Gastroesophageal sphincter (tissue), 4 donors: ENCODE measurements around the gene GRIN1. TPM values are rescaled to one million over a fixed set of nuclear protein-coding genes. Genes with fewer than 3 reads are reported as not detected.

Experiments used
- ATAC-seq: fragments of 150-250 bp; one replicate; pipeline ENCODE4 v1.9.1; 2016; ENCODE audit warnings: mild to moderate bottlenecking, moderate library complexity
- H3K27ac ChIP-seq, 4 donors: fragments of 200-600 bp; sonication (generic) in 3 of 4; 1 replicate in 3 of 4; 2 replicates in 1 of 4; pipeline ENCODE4 v1.5.1; 2016 to 2019
- H3K27me3 ChIP-seq: fragments of 200-600 bp; sonication (generic); one replicate; pipeline ENCODE4 v1.5.1; 2019
- H3K36me3 ChIP-seq, 2 donors: fragments of 200-600 bp; sonication (generic); one replicate each; pipeline ENCODE4 v1.5.1; 2019; ENCODE audit warnings: control low read depth in 1 of 2
- H3K4me1 ChIP-seq, 3 donors: fragments of 200-600 bp; sonication (generic); 1 replicate in 2 of 3; 2 replicates in 1 of 3; pipeline ENCODE4 v1.5.1; 2016 to 2019; ENCODE audit warnings: control low read depth in 2 of 3
- H3K4me3 ChIP-seq, 2 donors: fragments of 200-600 bp; sonication (generic); one replicate each; pipeline ENCODE4 v1.5.1; 2019; ENCODE audit warnings: mild to moderate bottlenecking in 1 of 2, moderate library complexity in 1 of 2
- H3K9me3 ChIP-seq, 3 donors: fragments of 200-600 bp; sonication (generic); one replicate each; pipeline ENCODE4 v1.5.1; 2017 to 2019; ENCODE audit warnings: control low read depth in 2 of 3
- EP300 ChIP-seq: sonication (generic); formaldehyde crosslinking; IDR thresholded peaks from one replicate; pipeline ENCODE4 v1.6.1; 2017; ENCODE audit warnings: antibody characterized with exemption, mild to moderate bottlenecking
- POLR2A ChIP-seq, 2 donors: fragments of 450-650 bp; IDR thresholded peaks; one replicate each; pipeline ENCODE4 v1.6.1; 2017; ENCODE audit warnings: antibody characterized with exemption in 2 of 2, mild to moderate bottlenecking in 2 of 2, moderate library complexity in 1 of 2
- POLR2AphosphoS5 ChIP-seq: sonication (generic); formaldehyde crosslinking; IDR thresholded peaks from one replicate; pipeline ENCODE4 v1.6.1; 2017; ENCODE audit warnings: antibody characterized with exemption
- WGBS, 2 donors: methylation state at CpG; one replicate each; pipeline ENCODE4 v1.1.5; 2018; ENCODE audit warnings: low coverage in 1 of 2; 5-methylcytosine and 5-hydroxymethylcytosine counted together
- total RNA-seq, 4 donors: library from RNA; depleted of rRNA; stranded (reverse); fragments of >200 nt; gene quantifications; one replicate each; pipeline ENCODE4 v1.1.0, GENCODE V29; 2016
- TF ChIP-seq, protein P1 (sequence below), 4 experiments: fragments of 200-600 bp in 2 of 4; fragments of 450-650 bp in 2 of 4; sonication (generic) in 1 of 4; IDR thresholded peaks; one replicate each; pipeline ENCODE4 v1.5.1; 2017 to 2019; ENCODE audit warnings: antibody characterized with exemption in 4 of 4, mild to moderate bottlenecking in 2 of 4, moderate library complexity in 2 of 4

The GRIN1 gene
- total RNA-seq, 4 donors from 2014 or later = 0.08 to 0.13 TPM; not detected in 2

DNA sequence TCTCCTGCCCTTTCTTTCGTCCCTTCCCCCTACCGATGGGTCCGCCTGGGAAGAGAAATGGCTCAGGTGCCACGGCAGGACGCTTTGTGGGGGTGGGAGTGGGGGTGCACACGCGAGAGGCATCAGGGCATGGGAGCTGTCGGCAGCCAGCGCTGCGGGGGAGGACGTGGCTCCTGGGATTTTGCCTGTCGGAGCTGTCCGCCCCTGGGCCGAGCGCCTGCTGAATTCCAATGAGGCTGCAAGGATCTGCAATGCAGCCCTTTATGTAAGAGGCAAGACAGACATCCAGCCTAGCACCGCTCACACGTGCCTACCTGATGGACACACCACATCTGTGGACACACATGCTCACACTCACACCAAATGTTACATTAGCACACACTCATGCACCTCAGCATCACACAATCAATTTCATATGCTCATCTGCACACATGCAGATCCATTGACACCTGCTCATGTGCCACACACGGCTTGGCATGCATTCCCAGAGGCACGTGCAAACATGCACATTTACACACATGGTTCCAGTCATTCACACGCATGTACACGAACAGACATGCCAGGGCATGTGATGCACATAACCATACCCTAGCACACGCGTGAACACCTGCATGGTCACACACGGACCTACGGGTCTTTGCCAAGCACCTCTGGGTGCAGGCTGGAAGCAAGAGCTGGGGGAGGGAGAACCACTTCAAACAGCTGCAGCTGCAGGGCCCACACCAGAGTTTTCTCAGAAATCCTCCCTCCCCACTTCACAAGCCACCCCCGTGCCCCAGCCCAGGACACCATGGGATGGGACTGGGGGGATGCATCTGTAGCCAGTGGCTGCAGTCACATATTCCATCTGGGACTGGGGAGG is 1.4 kb downstream of the GRIN1 start:
- Histone ChIP-seq H3K36me3 (no peaks in the 10 kb centered on the region), H3K4me3 (no peak overlapping the region), H3K27ac (no peak overlapping the region), H3K4me1 (peaks cover 0 to 18% (median 3%) of the 10 kb centered on the region in 3 donors), H3K27me3 (peaks cover 94% of the 10 kb centered on the region), H3K9me3 (no peaks in the 10 kb centered on the region)
- no peak for ATAC-seq
- 51 to 76% methylated on average over 6 to 9 of the region's 26 CpGs for WGBS, 2 donors
- TF ChIP-seq, protein P1, sequence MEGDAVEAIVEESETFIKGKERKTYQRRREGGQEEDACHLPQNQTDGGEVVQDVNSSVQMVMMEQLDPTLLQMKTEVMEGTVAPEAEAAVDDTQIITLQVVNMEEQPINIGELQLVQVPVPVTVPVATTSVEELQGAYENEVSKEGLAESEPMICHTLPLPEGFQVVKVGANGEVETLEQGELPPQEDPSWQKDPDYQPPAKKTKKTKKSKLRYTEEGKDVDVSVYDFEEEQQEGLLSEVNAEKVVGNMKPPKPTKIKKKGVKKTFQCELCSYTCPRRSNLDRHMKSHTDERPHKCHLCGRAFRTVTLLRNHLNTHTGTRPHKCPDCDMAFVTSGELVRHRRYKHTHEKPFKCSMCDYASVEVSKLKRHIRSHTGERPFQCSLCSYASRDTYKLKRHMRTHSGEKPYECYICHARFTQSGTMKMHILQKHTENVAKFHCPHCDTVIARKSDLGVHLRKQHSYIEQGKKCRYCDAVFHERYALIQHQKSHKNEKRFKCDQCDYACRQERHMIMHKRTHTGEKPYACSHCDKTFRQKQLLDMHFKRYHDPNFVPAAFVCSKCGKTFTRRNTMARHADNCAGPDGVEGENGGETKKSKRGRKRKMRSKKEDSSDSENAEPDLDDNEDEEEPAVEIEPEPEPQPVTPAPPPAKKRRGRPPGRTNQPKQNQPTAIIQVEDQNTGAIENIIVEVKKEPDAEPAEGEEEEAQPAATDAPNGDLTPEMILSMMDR (IDR thresholded peaks at IDR 0.05) = no peak
- no peak for TF ChIP-seq POLR2A (IDR thresholded peaks at IDR 0.05)
- no peak for TF ChIP-seq EP300
- no peak for TF ChIP-seq POLR2AphosphoS5

DNA sequence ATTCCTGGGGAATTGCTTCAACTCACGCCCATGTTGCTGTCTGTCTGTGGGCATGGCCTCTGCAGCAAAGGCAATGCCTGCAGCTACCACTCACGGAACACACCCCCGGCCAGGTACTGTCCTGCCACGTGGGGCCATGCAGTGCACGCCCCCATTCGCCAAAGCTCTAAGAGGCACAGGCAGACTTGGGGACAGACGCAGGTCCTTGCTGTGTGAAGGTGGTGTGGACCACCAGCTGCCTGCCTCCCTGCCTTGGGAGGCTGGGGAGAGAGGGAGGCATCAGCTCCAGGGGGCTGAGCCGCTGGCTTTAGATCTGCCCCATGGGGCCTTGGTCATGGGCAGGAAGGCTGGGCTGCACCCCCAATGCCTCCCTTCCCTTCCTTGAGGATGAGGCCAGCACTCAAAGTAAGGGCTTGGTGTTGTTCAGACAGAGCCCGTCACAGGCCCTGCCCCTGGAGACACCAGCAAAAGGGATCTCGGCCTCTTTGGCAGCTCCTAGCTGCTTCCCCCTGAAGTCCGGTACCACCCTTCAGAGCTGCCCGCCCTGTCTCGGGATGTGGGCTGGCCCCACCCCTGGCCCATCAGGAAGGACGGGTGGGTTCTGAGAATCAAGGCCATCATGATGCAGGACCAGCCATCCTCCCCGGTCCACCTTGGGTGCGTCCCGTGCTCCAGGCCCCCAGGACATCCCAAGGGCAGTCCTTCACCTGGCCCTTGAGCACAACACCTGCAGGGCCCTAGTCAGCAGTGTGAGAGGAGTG is 2.3 kb downstream of the GRIN1 start:
- no peak overlapping the region for H3K4me3 ChIP-seq
- peaks cover 0 to 18% (median 3%) of the 10 kb centered on the region in 3 donors for H3K4me1 ChIP-seq
- WGBS, 2 donors = no CpG with 5 or more reads among the region's 17 CpGs
- peaks cover 94% of the 10 kb centered on the region for H3K27me3 ChIP-seq
- H3K36me3 ChIP-seq = no peaks in the 10 kb centered on the region
- ATAC-seq = no peak
- H3K27ac ChIP-seq = no peak overlapping the region
- H3K9me3 ChIP-seq = no peaks in the 10 kb centered on the region
- TF ChIP-seq EP300 (no peak), POLR2AphosphoS5 (no peak), POLR2A (IDR thresholded peaks at IDR 0.05) (no peak)
- TF ChIP-seq, protein P1 (IDR thresholded peaks at IDR 0.05) = no peak

DNA sequence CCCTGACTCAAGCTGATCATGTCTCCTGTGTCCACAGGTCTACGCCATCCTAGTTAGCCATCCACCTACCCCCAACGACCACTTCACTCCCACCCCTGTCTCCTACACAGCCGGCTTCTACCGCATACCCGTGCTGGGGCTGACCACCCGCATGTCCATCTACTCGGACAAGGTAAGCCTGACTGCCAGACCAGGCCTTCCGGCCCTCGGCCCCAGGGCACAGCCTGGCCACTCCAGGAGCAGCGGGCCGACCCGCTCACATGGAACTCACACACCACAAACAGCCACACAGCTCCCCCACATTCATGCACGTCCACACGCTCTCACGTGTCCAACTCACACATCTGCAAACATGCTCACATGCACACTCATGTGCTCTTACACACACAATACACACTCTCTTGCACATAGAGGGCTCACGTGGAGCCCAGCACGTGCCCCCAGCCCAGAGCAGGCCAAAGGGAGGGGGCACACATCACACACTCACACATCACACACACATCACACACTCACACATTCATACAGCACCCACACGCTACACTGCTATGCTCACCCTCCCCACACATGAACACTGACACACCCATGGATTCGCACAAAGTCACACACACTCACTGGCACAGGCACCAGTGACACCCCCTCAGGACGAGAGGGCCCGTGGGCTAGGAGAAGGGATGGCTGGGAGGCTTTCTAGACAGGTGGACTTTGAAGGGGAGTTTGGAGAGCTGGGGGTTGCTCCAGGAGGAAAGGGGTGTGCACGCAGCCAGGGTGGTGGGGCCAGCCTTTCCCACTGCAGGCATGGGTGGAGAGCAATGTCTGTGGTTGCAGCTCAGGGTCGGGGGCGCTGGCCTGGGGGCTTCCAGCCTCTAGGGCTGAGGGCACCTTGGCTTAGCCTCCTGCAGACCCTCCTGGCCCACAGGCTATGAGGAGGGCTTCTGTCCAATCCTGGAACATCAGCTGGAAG is 3.3 kb downstream of the GRIN1 start:
- no peaks in the 10 kb centered on the region for H3K36me3 ChIP-seq
- no peaks in the 10 kb centered on the region for H3K9me3 ChIP-seq
- H3K4me1 ChIP-seq = peaks cover 0 to 18% (median 3%) of the 10 kb centered on the region in 3 donors
- H3K27ac ChIP-seq = no peak overlapping the region
- no peak overlapping the region for H3K4me3 ChIP-seq
- WGBS, 2 donors = 65 to 94% methylated on average over 3 to 22 of the region's 24 CpGs
- ATAC-seq = no peak
- H3K27me3 ChIP-seq = peaks cover 94% of the 10 kb centered on the region
- no peak for TF ChIP-seq POLR2AphosphoS5
- TF ChIP-seq, protein P1 (IDR thresholded peaks at IDR 0.05) = no peak
- TF ChIP-seq POLR2A (IDR thresholded peaks at IDR 0.05) = no peak
- no peak for TF ChIP-seq EP300

DNA sequence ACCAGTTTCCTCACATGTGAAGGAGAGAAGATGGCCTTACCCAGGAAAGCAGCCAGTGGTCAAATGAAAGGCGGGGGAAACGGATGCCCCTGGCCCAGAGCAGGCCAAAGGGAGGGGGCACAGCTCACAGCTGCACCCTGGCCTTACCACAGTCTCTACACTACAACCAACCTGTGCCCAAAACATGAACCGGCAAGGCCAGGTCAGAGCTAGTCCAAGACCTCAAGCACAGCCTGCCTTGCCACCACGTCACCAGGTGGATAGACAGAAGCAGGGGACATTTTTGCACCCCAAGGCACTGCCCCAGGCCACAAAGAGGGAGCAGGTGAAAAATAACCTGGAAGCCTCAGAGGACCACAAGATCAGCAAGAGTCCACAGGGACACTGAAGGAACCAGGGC is 4.5 kb downstream of the GRIN1 start:
- Histone ChIP-seq H3K9me3 (no peaks in the 10 kb centered on the region), H3K36me3 (no peaks in the 10 kb centered on the region), H3K4me1 (peaks cover 0 to 12% (median 3%) of the 10 kb centered on the region in 3 donors), H3K27ac (no peak overlapping the region), H3K4me3 (no peak overlapping the region), H3K27me3 (peaks cover 94% of the 10 kb centered on the region)
- TF ChIP-seq, protein P1 (IDR thresholded peaks at IDR 0.05) = no peak
- TF ChIP-seq POLR2A (IDR thresholded peaks at IDR 0.05) (no peak), POLR2AphosphoS5 (no peak), EP300 (no peak)
- WGBS, 2 donors = no CpG with 5 or more reads among the region's 4 CpGs
- no peak for ATAC-seq
